SK-N-SH (cell line): ENCODE data around the gene MUC5AC. TPM values are rescaled to one million over a fixed set of nuclear protein-coding genes. Genes with fewer than 3 reads are reported as not detected.

Experiments
- CTCF ChIA-PET: fragments of 300-600, 350-600 bp; formaldehyde crosslinking; extraction: SDS; loops from one replicate; lab custom pipeline; 2021; lab: Yijun Ruan, JAX
- POLR2A ChIA-PET: fragments of 350-600 bp; sonication (Branson Sonifier 250); formaldehyde crosslinking; extraction: SDS; loops from one replicate; lab custom pipeline; 2020; ENCODE audit warnings: antibody characterized with exemption, inconsistent platforms; lab: Yijun Ruan, JAX
- DNase-seq: peaks from one replicate; pipeline ENCODE4 v3.0.0; 2012
- H2AFZ ChIP-seq: fragments of 200-600 bp; sonication (generic); 2 replicates; pipeline ENCODE4 v1.8.1; 2016; ENCODE audit warnings: antibody characterized with exemption, mild to moderate bottlenecking, low read depth
- H3F3A ChIP-seq: fragments of 200-600 bp; sonication (generic); replicated peaks from 2 replicates; pipeline ENCODE3; 2016; ENCODE audit warnings: antibody characterized with exemption, mild to moderate bottlenecking; ENCODE audit not compliant: insufficient read depth
- H3K27ac ChIP-seq, 2 experiments: fragments of 200-500 bp in 1 of 2; fragments of 200-600 bp in 1 of 2; sonication (Bioruptor generic) in 1 of 2; sonication (generic), shearing (Covaris generic) in 1 of 2; 2 replicates each; pipeline versions ENCODE4 v1.5.1 to v1.6.1; 2014 to 2016; ENCODE audit warnings: low read depth in 2 of 2, inconsistent platforms in 1 of 2, low read length in 1 of 2, mild to moderate bottlenecking in 1 of 2, mixed read lengths in 1 of 2
- H3K27me3 ChIP-seq: fragments of 200-600 bp; sonication (generic), shearing (Covaris generic); 2 replicates; pipeline ENCODE4 v1.6.1; 2016; ENCODE audit warnings: mixed run types; ENCODE audit not compliant: insufficient read depth
- H3K36me3 ChIP-seq, 2 experiments: fragments of 200-500 bp in 1 of 2; fragments of 200-600 bp in 1 of 2; sonication (Bioruptor generic) in 1 of 2; sonication (generic) in 1 of 2; replicated peaks in 1 of 2; 2 replicates each; pipeline versions ENCODE3 to v1.5.1; 2014 to 2016; ENCODE audit warnings: low read length in 1 of 2, mild to moderate bottlenecking in 1 of 2; ENCODE audit not compliant: insufficient read depth in 2 of 2, control insufficient read depth in 1 of 2
- H3K4me1 ChIP-seq, 2 experiments: fragments of 200-500 bp in 1 of 2; fragments of 200-600 bp in 1 of 2; sonication (Bioruptor generic) in 1 of 2; sonication (generic), shearing (Covaris generic) in 1 of 2; 2 replicates each; pipeline versions ENCODE4 v1.5.1 to v1.6.1; 2014 to 2016; ENCODE audit warnings: low read depth in 1 of 2, low read length in 1 of 2, mixed run types in 1 of 2; ENCODE audit not compliant: insufficient read depth in 2 of 2, control insufficient read depth in 1 of 2
- H3K4me2 ChIP-seq: fragments of 200-600 bp; sonication (generic), shearing (Covaris generic); 2 replicates; pipeline ENCODE4 v1.6.1; 2017; ENCODE audit warnings: mixed run types
- H3K4me3 ChIP-seq, 2 experiments: fragments of 200-500 bp in 1 of 2; fragments of 200-600 bp in 1 of 2; sonication (Bioruptor generic) in 1 of 2; sonication (generic), shearing (Covaris generic) in 1 of 2; 2 replicates each; pipeline versions ENCODE4 v1.5.1 to v1.8.1; 2014 to 2016; ENCODE audit warnings: low read depth in 2 of 2, inconsistent platforms in 1 of 2, low read length in 1 of 2, mild to moderate bottlenecking in 1 of 2, mixed read lengths in 1 of 2, moderate library complexity in 1 of 2
- H3K79me2 ChIP-seq: fragments of 200-600 bp; sonication (generic); 2 replicates; pipeline ENCODE4 v1.8.1; 2017; ENCODE audit warnings: mild to moderate bottlenecking; ENCODE audit not compliant: insufficient read depth
- H3K9ac ChIP-seq: fragments of 200-600 bp; sonication (generic); 2 replicates; pipeline ENCODE4 v1.6.1; 2017; ENCODE audit warnings: mixed run types
- H3K9me2 ChIP-seq: fragments of 200-600 bp; sonication (generic); 2 replicates; pipeline ENCODE4 v1.6.1; 2017; ENCODE audit warnings: mixed run types
- H3K9me3 ChIP-seq: fragments of 200-600 bp; sonication (generic); 2 replicates; pipeline ENCODE4 v1.6.1; 2017; ENCODE audit warnings: mixed run types, mild to moderate bottlenecking, moderate library complexity
- H4K20me1 ChIP-seq: fragments of 200-600 bp; sonication (generic); 2 replicates; pipeline ENCODE4 v1.6.1; 2017; ENCODE audit warnings: mild to moderate bottlenecking, mixed run types; ENCODE audit not compliant: insufficient read depth
- CHD2 ChIP-seq: fragments of 150-350 bp; IDR thresholded peaks from 2 replicates; pipeline ENCODE4 v1.6.1; 2018; ENCODE audit warnings: low read length; ENCODE audit not compliant: partially characterized antibody
- ELF1 ChIP-seq: IDR thresholded peaks from 2 replicates; pipeline ENCODE4 v1.4.0; 2012
- EZH2phosphoT487 ChIP-seq: fragments of 200-600 bp; sonication (generic); IDR thresholded peaks from 2 replicates; pipeline ENCODE4 v1.6.1; 2017; ENCODE audit warnings: low read depth, mixed run types, mild to moderate bottlenecking, antibody characterized with exemption, moderate library complexity, borderline replicate concordance
- FOSL2 ChIP-seq: IDR thresholded peaks from 2 replicates; pipeline ENCODE4 v1.4.0; 2012; ENCODE audit warnings: low read depth, mild to moderate bottlenecking, moderate library complexity, borderline replicate concordance
- FOXJ3 ChIP-seq: sonication (generic); formaldehyde crosslinking; IDR thresholded peaks from 2 replicates; pipeline ENCODE4 v1.5.1; 2020; ENCODE audit warnings: mild to moderate bottlenecking, missing genetic modification reagents
- FOXM1 ChIP-seq: IDR thresholded peaks from 2 replicates; pipeline ENCODE4 v1.4.0; 2012; ENCODE audit warnings: low read depth, mild to moderate bottlenecking
- GABPA ChIP-seq: IDR thresholded peaks from 2 replicates; pipeline ENCODE4 v1.4.0; 2012; ENCODE audit warnings: low read depth, mild to moderate bottlenecking
- GATA2 ChIP-seq: sonication (generic); formaldehyde crosslinking; IDR thresholded peaks from 2 replicates; pipeline ENCODE4 v1.5.0; 2020; ENCODE audit warnings: mild to moderate bottlenecking, missing genetic modification reagents
- MAX ChIP-seq: IDR thresholded peaks from 2 replicates; pipeline ENCODE4 v1.4.0; 2012; ENCODE audit warnings: low read depth
- MEF2A ChIP-seq: IDR thresholded peaks from 2 replicates; pipeline ENCODE4 v1.4.0; 2012; ENCODE audit warnings: low read depth, borderline replicate concordance
- MXI1 ChIP-seq: IDR thresholded peaks from 2 replicates; pipeline ENCODE4 v1.6.1; 2012; ENCODE audit warnings: mild to moderate bottlenecking, low read depth, low read length, improper control_type of control experiment
- NRF1 ChIP-seq: IDR thresholded peaks from 2 replicates; pipeline ENCODE4 v1.6.1; 2012; ENCODE audit warnings: low read depth, mild to moderate bottlenecking, low read length
- RFX5 ChIP-seq: IDR thresholded peaks from 2 replicates; pipeline ENCODE4 v1.6.1; 2012; ENCODE audit warnings: mild to moderate bottlenecking, improper control_type of control experiment, low read length
- RXRA ChIP-seq: IDR thresholded peaks from 2 replicates; pipeline ENCODE4 v1.4.0; 2012; ENCODE audit warnings: low read depth, mild to moderate bottlenecking, borderline replicate concordance
- TAF1 ChIP-seq: IDR thresholded peaks from 2 replicates; pipeline ENCODE4 v1.6.1; 2012; ENCODE audit warnings: low read depth, mild to moderate bottlenecking, low read length, moderate library complexity, borderline replicate concordance
- TCF12 ChIP-seq: IDR thresholded peaks from 2 replicates; pipeline ENCODE4 v1.4.0; 2012
- TEAD4 ChIP-seq: IDR thresholded peaks from 2 replicates; pipeline ENCODE4 v1.4.0; 2012; ENCODE audit warnings: mild to moderate bottlenecking, borderline replicate concordance; ENCODE audit not compliant: insufficient read depth
- YY1 ChIP-seq: IDR thresholded peaks from 2 replicates; pipeline ENCODE4 v1.4.0; 2012; ENCODE audit warnings: low read depth, mild to moderate bottlenecking
- WGBS: methylation state at CpG from one replicate; pipeline ENCODE4 v1.1.6; 2017; ENCODE audit warnings: low lambda C conversion rate; 5-methylcytosine and 5-hydroxymethylcytosine counted together
- polyA plus RNA-seq, 3 experiments: library from polyadenylated mRNA; depleted of rRNA; stranded (reverse); fragments of >200 nt; gene quantifications; 2 replicates each; pipeline ENCODE4 v1.2.3, GENCODE V29; 2012
- TF ChIP-seq, protein P1 (sequence below): fragments of 150-350 bp; IDR thresholded peaks from 2 replicates; pipeline ENCODE4 v1.6.1; 2017; ENCODE audit warnings: antibody characterized with exemption, low read length, low read depth, borderline replicate concordance
- TF ChIP-seq, protein P2 (sequence below): IDR thresholded peaks from 2 replicates; pipeline ENCODE4 v1.4.0; 2012; ENCODE audit warnings: low read depth, borderline replicate concordance

Gene MUC5AC
- polyA plus RNA-seq, 1 of the 3 experiments (the other 2 are of a cell fraction), result not detected

GRCh38 chr11:1161410-1162137, 3.8 kb downstream of the MUC5AC start:
- Histone ChIP-seq H4K20me1 (no peaks in the 10 kb centered on the region), H2AFZ (no peak overlapping the region), H3K36me3 (no peaks in the 10 kb centered on the region), H3F3A (no peaks in the 10 kb centered on the region), H3K9me2 (no peaks in the 10 kb centered on the region), H3K27ac (no peak overlapping the region), H3K27me3 (no peaks in the 10 kb centered on the region), H3K4me1 (no peaks in the 10 kb centered on the region), H3K9ac (no peak overlapping the region), H3K79me2 (no peaks in the 10 kb centered on the region), H3K4me2 (no peak overlapping the region), H3K4me3 (no peak overlapping the region), H3K9me3 (no peaks in the 10 kb centered on the region)
- TF ChIP-seq TCF12 (no peak), ELF1 (no peak), GATA2 (CRISPR knock-in tag) (no peak), FOSL2 (no peak), NRF1 (no peak), FOXM1 (no peak), GABPA (no peak), FOXJ3 (CRISPR knock-in tag) (no peak), MEF2A (no peak), MAX (no peak), MXI1 (no peak), CHD2 (no peak), TEAD4 (no peak), YY1 (no peak), TAF1 (no peak), RFX5 (no peak), EZH2phosphoT487 (no peak), RXRA (no peak)
- TF ChIP-seq, protein P1, sequence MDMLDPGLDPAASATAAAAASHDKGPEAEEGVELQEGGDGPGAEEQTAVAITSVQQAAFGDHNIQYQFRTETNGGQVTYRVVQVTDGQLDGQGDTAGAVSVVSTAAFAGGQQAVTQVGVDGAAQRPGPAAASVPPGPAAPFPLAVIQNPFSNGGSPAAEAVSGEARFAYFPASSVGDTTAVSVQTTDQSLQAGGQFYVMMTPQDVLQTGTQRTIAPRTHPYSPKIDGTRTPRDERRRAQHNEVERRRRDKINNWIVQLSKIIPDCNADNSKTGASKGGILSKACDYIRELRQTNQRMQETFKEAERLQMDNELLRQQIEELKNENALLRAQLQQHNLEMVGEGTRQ, result no peak
- TF ChIP-seq, protein P2, sequence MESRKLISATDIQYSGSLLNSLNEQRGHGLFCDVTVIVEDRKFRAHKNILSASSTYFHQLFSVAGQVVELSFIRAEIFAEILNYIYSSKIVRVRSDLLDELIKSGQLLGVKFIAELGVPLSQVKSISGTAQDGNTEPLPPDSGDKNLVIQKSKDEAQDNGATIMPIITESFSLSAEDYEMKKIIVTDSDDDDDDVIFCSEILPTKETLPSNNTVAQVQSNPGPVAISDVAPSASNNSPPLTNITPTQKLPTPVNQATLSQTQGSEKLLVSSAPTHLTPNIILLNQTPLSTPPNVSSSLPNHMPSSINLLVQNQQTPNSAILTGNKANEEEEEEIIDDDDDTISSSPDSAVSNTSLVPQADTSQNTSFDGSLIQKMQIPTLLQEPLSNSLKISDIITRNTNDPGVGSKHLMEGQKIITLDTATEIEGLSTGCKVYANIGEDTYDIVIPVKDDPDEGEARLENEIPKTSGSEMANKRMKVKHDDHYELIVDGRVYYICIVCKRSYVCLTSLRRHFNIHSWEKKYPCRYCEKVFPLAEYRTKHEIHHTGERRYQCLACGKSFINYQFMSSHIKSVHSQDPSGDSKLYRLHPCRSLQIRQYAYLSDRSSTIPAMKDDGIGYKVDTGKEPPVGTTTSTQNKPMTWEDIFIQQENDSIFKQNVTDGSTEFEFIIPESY, result no peak
- ChIA-PET CTCF (interaction anchor here (1.5 kb wide), 1 partner anchor 41 kb away, joined by 3 read pairs; no protein-coding TSS in a partner anchor), POLR2A (no interaction called here)
- 78% methylated on average over 25 of the region's 42 CpGs for WGBS
- peak; percentile 11 for DNase-seq
